OCI-LY7 (cell line): ENCODE data around the gene AKR1C4.

Source experiments
- CTCF ChIP-seq: fragments of 200-600 bp; sonication (generic); conservative IDR thresholded peaks from 2 replicates; pipeline ENCODE4 v1.5.1; 2014; ENCODE audit warnings: mild to moderate bottlenecking, antibody characterized with exemption, low read length, moderate library complexity, mixed read lengths
- EZH2phosphoT487 ChIP-seq: fragments of 200-600 bp; sonication (generic); IDR thresholded peaks from 2 replicates; pipeline ENCODE4 v1.6.1; 2018; ENCODE audit warnings: low read depth, borderline replicate concordance, mild to moderate bottlenecking, mixed run types, antibody characterized with exemption, low read length, moderate library complexity, mixed read lengths

DNA sequence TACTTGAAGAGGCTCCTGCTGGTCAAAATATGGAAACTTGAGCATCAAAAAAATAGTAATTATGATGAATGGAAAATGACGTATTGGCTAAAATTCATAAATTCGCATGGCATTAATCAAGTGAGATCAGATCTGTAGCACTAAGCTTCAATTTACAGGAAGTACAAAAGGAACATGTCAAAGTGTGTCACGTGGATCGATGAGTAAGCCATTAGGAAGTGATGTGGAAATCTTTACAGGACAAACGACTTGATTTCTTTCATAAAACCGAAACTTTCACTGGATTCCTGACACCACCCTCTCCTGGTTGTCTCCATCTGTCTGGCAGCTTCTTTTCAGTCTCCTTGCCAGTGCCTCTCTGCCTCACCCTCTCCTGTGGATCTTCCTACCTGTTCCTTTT is 37.5 kb upstream of the AKR1C4 start:
- TF ChIP-seq CTCF: no peak
- no peak for TF ChIP-seq EZH2phosphoT487
